Activated T-cell treated with anti-CD3 and anti-CD28 coated beads for 4 hours (primary cell): ENCODE data around the gene RASSF1.
A peak's percentile ranks its signal among the peaks of the same experiment; 100 is the strongest.

Source experiments
- DNase-seq: peaks from one replicate; pipeline ENCODE4 v3.0.0-alpha.2; 2020

RASSF1 gene

DNA sequence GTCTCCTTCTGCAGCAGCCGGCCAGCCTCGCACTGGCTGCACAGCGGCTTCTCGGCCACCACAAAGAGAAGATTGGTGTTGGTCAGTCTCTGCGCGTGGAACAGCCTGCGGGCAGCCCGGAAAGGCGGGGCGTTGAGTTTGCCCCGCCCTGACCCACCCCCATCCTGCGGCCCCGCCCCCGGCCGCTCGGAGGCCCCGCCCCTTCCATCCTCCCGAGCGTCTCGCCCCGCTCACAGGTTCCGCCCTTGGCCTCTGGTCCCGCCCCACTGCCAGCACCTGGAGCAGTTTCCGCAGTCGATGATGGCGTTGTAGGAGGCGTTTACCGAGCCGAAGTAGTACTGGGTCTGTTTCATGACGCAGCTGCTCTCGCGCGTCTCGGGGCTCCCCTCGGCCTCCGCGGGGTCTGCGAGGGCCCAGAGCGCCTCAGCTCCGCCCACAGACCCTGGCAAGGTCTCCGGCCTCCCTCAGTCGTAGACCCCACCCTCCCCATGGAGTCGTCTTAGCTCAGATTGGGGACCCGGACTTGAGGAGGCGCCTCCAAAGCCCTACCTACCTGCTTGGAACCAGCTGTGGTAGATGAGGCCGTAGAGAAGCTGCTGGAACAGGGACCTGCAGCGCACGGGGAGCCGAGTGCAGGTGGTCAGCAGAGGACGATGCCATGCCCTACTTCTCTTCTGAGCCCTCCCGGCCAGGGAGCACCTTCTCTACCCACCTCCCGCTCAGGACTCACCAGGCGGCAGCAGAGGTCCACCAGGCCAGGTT is 24.6 kb upstream of the RASSF1 start:
- peak; percentile 92 for DNase-seq

DNA sequence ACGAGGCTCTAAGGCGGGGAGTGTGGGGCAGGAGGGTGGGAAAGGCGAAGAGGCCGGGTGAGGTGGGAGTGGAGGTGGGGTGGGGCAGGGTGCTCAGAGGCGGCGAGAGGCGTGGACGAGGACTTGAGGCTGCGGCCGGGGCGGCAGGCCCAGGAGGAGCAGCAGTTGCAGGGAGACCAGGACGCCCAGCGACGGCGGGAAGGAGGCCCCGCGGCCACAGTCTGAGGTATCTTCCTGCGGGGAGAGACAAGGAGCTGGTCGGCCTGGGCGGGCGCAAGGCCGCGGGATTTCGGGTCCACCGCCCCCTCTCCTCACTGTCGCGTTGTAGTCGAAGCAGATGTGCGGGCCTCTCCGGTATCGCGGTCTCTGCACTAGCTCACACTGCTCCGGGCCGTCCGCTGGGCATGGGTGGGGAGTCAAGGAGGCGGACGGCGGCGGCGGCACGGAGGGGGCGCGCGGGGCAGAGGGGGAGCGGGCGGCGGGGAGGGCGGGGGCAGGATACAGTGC is 24.0 kb upstream of the RASSF1 start:
- DNase-seq = no peak

DNA sequence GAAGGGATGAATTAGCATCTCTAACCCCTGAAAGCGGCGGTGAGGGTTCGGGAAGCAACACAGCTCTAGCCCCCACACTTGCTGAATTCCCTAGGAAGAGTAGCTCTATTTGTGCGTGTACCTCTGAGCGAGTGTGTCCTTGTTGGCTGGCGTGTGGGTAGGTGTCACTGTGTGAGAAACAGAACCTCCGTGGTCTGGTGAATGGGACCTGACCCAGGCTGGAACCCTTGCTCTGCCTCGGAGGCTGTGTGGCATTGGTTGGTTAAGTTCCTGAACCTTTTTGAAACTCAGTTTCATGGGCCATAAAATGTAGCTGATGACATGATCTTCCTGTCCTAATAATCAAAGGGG is 19.1 kb upstream of the RASSF1 start:
- DNase-seq = no peak

DNA sequence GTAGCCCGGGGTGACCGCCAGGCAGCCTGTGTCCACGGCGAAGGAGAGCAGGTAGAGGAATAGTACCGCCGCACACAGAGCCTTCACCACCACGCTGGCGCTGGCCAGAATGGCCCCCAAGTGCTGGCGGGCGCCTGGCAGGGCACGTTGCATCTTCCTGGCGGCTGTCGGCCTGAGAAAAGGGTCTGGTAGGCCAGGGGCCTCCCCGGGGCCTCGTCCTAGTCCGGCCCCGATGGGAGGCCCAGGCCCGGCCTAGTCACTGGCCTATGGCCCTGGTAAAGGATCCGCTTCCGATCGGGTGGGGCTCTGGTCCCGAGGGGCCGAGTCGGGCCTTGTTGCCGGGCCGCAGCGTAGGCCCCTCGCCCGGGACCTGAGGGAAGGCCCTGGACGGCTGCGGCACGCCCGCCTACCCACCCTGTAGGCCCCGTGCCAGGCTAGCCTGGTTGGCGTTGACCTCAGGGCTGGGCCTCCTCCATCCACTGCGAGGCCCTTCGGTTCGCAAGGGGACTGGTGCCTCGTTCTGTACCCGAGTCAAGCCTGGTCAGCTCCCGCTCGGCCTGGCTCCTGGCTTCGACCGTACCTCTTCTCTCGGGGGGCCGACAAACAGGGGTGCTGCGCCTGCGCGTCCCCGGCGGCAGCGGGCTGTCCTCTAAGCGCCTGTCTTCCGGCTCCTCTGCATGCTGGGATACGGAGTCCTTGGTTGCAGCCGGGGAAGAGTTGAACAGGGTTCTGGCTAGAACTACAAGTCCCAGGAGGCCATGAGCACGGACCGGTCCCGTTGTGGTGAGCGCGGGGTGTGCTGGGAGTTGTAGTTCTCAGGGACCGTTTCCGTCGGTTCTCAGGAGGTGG is 18.5 kb upstream of the RASSF1 start, which contains the start of gene TMEM115:
TMEM115 (minus strand) TSS at position 611 of the 849 bp plus-strand sequence; CDS start at position 153, 458 bp downstream.
- peak; percentile 93 for DNase-seq

DNA sequence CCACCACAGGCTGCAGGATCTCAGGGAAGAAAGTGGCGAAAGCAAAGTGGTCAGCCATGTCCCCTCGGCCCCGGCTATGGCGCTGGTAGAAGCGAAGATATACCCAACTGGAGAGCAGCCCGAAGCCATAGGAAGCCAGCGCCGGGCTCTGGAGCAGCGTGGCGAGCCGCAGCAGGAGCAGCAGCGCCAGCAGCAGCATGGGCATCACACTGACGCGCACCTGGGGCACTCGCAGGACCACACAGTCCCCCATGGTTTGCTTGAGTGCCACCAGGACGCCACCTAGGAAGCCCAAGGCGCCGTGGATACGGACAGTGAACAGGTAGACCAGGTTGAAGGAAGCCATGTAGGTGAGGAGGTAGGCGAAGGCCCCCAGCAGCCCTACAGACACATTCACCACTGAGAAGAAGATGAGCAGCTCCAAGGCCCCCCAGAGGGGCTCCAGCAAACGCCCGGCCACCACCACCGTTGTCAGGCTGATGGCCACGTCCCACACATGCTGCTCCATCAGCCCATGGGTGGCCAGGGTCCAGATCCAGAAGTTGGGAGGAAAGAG is 17.8 kb upstream of the RASSF1 start:
- no peak for DNase-seq

DNA sequence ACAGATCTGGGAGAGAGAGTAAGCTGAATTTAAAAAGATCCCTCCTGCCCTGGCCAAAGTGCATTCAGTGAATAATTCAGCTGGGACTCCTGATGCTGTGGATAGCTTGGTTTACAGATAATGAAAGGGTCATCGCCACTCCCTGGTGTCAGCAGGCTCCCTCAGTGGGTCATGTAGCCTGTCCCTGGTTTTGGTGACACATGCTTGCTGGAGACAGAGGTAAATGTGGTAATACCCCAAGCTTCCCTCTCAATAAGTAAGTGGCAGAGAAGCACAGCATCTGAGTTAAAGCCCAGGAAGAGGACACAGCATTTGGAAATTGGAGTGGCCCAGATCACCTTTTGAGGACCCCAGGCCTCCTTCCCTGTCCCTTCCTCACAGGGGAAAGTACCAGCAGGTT is 16.8 kb upstream of the RASSF1 start:
- DNase-seq = no peak

DNA sequence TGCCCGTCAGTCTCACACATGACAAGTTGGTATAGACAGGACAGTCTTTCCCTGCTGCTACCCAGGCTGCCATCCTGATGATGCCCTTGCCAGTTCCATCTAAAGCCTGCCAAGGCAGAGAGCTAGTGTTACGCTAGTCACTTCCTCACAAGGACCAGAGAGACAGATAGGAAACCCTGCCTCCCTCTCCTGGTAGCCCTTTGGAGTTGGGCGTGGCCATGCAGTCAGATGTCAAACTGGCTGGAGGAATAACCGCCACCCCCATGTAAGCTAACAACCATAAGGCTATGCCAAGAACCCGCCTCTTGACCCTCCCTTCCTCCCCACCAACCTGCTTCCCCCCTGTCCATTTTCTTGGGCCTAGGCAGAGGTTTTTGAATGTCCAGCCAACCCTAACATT is 15.9 kb upstream of the RASSF1 start:
- no peak for DNase-seq

DNA sequence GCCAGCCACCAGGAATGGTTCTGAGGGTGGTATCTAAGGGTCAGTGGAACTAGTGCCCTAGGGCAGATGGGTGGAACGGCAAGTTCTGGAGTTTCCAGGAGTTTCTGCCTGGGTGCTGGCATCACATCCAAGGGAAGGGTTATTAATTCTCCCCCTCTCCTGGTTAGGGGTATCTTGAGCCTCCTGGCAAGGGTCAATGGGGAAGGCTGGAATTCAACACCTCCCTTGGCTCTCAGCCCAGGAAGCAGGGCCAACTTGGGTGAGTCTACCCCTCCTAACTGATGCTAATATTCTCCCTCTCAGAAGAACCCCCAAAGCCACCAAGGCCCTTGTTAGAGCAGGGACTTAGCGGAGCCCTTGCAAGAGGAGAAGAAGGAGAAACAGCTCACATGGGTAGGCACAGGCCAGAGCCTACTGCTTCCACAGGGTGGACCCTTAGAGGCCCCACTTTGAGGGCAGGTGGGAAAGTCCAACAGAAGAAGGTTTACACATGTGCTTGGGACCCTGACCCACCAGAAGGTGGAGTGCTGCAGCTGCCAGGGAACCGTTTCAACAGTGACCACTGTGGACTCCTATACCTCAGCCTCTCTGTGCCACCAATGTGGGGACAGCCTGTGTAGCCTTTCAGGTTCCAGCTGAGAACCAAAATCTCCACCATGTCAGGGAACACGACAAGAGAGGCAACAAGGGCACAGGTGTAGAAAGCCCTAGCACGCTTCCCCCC is 15.4 kb upstream of the RASSF1 start:
- no peak for DNase-seq

DNA sequence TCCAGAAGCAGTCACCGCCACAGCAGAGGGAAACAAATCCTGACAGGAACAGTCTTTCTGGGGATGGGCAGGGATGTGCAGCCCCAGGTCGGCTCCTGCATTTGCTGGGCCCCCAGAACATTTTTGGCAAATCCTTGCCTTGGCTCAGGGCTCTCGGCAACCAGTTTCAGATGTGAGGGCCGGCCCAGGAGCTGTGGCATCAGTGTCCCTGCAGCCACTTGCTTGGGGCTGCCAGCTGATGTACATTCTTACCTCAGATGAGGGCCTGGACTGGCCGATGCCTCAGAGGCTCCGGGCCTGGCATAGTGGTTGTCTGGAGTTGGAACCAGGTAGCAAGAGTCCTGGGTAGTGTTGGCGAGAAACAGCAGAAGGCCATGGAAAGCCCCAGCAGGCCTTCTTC is 14.2 kb upstream of the RASSF1 start:
- DNase-seq = no peak

DNA sequence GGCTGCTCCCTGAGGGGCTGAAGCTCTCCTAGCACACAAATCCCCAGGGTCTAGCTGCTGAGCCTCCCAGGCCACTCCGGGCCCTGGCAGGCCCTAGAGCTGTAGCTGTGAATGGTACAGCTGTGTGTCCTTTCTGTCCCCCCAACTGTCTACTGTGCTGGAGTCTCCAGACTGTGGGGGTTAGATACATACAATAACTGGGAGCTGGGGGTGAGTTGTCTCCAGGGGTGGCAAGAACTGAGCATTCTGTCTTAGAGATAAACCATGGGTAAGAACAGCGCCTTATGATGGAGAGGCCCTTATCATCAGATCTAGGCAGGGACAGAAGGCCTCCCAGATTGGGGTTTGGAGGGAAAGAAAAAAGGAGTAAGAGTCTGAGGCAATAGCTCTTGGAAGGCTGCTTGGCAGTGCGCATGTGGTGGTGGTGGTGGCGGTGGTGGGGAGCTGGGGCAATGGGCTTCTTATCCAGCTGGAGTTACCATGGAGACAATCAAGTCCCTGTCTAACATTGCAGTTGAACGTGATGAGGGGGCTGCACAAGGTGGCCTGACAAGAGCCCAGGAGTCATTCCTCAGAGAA is 13.6 kb upstream of the RASSF1 start:
- DNase-seq = no peak

DNA sequence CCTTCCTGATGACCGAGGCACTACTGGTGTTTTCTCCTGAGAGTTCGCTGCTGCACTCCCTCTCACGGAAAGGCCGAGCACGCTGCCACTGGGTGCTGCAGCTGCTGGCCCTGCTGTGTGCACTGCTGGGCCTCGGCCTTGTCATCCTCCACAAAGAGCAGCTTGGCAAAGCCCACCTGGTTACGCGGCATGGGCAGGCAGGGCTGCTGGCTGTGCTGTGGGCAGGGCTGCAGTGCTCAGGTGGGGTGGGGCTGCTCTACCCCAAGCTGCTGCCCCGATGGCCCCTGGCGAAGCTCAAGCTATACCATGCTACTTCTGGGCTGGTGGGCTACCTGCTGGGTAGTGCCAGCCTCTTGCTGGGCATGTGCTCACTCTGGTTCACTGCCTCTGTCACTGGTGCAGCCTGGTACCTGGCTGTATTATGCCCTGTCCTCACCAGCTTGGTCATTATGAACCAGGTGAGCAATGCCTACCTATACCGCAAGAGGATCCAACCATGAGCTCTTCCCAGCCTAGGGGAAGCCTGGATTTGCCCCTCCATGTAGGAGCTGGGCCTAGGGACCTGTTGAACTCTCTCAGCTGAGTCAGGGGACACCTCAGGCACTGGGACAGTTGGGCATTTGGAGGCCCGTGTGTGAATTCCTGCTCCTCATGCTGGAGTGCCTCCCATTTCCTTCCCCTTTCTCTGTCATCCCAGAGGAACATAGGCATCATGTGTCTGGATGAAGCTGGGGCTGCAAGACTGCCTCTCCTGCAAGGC is 12.8 kb upstream of the RASSF1 start:
- DNase-seq = no peak

DNA sequence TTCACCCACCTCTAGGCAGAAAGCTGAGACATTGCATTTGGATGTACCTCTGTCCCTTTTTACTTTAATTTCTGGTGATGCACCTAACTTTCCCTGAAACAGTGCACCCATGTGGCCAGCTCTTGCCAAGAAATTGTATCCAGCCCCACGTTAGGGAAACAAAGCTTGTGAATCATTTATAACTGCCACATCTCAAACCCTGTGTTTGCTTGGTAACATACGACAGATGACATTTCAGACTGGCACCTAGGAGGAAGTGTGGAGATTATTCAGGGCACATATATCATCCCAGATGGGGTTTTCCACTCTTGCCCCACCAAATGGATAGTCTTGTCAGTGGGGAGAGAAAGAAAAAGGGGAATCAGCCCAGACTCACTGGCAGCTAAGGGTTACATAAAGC is 12.1 kb upstream of the RASSF1 start:
- DNase-seq = no peak

DNA sequence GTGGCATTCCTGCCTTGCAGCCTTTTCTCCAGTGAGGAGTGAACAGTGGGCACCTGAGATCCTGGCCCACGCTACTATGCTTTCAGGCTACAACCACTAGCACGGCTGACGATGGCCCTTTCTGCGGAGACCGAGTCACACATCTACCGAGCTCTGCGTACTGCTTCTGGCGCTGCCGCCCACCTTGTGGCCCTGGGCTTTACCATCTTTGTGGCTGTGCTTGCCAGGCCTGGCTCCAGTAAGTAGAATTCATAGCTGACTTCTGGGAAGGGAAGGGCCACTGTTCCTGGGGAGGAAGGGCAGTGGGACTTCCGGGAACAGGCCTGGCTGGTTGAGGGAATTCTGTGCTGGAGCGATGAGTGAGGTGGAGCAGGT is 10.7 kb upstream of the RASSF1 start:
- DNase-seq = no peak

DNA sequence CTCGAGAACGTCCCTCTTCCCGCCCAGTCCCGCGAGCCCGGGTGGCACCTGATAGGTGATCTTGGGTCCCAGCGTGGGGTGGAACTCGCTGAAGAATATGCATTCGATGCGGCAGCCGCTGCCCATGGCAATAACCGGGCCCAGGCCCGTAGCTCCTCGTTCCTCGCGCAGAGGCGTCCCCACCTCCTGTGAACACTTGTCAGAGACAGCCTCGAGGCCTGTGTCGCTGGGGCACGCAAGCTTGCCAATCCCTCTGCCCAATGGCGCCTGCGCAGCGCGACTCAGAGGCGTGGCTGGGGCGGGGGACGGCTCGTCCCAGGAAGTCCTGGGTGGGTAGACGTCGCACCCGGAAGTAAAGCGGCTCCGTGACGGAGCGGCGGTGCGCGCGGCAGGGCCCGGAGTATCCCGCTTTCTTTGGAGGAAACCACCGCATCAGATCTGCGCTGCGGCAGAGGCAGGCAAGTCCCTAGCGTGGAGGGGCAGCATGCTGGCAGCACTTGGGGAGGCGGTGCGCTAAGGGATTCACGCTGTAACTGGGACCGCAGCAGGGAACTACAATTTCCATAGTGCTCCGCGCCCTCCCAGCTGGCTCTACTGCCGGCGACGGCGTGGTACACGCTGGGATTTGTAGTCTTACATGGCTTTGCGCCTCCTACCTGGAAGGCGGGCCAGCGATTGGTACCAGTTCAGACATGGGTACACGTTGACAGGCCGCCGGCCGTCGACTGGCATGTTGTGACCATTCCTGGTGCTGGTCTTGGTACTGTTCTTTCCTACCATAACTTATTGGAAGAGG is 10.1 kb upstream of the RASSF1 start, which contains the start of the genes CYB561D2 and NPRL2:
CYB561D2 (plus strand) TSS at position 336 of the 796 bp plus-strand sequence. CDS start 572 bp downstream, outside the sequence.
NPRL2 (minus strand) TSS at position 249 of the 796 bp plus-strand sequence; CDS start at position 126, 123 bp downstream.
- DNase-seq = peak; percentile 98

DNA sequence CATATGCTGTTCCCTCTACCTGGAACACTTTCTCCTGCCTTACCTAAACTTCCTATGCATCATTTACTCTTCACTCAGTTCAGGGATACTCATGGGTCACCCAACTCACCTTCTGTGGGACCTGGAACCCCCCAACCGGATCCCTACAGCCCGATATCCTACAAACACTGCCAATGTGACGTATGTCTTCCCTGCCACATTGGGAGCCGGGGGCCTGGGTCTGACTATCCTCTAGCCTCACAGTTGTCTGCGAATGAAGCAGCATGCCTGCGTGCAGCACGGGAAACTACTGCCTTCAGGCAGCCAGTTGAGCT is 9.5 kb upstream of the RASSF1 start:
- DNase-seq = no peak

DNA sequence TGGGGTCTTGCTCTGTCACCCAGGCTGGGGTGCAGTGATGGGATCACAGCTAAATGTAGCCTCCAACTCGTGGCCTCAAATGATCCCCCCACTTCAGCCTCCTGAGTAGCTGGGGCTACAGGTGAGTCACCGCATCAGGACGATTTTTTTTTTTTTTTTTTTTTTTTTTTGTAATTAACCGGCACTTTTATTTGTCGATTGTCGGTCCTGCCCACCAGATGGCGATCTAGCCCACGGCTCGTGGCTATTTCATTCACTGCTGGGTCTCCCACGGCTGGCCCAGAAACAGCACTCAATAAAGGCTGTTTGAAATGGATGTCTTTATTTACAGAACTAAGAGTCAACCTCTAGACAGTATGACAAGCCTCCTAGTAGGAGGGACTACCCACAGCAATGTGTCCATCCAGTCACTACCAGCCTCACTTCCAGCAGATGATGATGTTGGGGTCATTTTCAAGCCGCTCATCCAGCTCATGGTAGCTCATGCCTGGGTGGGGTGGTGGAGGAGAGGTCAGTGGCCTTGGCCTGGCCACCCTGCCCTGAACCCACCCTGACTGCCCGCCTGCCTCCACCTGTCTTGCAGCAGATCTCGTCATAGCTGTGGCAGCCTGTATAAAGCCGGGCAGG is 6.7 kb upstream of the RASSF1 start:
- DNase-seq = peak; percentile 66

DNA sequence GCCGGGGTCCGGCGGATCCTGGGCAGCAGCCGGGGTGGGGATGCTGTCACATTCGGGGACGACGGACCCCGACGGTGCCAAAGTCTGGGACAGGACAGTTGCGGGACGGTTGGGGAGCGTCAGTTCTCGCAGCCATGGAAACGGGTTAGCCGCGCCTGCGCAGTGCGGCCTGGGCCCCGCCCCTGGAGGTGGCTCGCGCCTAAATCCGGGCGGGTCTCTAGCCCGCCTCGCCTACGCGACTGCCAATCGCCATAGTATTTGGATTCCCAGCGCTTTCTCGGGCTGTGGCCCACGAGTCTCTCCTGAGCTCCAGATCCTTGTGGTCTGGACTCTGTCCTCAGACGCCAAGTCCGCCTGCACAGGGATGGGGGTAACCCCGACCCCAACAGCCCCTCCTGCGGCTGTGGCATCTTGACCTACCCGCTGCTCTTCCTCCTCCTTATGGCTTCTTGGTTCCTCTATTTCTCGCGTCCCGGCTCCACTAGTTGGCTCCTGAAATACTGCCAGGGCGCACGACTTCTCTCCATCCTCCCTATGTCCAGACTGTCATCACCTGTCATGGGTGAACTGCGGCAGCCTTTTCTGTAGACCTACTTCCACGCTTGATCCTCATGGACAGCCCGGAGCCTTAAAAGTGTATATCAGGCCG is 5.1 kb upstream of the RASSF1 start, which contains the start of gene ZMYND10:
ZMYND10 (minus strand) TSS at position 147 of the 649 bp plus-strand sequence. CDS start 153 bp downstream, outside the sequence.
- DNase-seq = peak; percentile 65

DNA sequence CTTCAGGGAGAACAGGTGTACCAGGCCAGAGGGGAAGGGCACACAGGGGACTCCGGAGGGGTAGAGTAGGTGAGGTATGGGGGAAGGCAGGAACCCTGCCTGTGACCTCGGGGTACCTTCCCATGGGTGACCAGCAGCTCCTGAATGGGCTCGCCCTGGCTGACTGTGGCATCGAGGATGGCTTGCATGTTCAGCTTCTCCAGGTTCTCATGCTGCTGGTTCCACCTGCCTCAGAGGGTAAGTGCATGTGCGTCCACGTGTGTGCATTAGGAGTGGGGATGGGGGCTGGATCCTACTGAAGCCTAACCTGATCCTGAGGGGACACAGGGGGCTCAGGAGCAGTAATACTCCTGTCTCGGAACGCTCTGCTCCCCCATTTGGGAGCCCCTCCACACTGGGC is 4.4 kb upstream of the RASSF1 start:
- DNase-seq = no peak

DNA sequence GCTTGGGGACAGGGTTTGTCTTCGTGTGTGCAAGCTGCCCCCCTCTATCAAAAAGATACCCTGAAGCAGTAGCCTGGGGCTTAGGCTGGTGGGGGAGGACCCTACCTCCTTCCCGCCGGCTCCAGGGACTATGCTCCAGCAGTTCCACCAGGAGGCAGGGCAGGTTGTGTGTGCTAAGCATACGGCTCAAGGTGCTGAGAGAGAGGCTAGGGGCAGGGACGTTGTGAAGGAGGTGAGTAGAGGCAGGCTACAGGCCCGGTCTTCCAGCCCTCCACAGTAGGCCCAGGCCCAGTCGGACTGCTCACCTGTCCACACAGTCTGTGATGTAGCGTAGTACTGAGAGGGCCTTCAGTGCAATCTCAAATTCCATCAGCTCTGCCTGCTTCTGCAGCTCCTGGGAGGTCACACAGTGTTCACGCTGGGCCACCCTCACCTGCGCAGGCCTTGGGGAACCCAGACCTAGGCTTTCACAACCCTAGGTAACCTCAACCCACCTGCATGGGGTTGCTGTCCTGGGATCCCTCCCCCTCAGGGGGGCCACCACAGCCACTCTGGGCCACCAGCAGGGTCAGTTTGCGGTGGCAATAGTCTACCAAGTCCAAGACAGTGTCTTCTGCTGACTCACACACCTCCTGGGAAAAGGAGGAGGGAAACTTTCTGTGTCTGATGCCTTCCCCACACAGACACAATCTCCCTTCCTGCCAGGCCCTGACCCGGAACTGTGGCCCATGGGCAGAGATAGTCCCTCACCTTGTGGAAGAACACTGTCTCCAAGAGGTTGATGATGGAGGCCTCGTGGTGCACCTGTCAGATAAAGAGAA is 2.4 kb upstream of the RASSF1 start:
- DNase-seq = no peak
